Choroid plexus epithelial cell (primary cell): ENCODE results near the gene ITFG2.
"Not testable (repeated sequence)": the region's sequence is repeated elsewhere in the genome, so short reads cannot be mapped to it uniquely, and the experiment has no call there.

ENCODE experiments used
- DNase-seq: peaks from one replicate; pipeline ENCODE4 v3.0.0-alpha.2; 2010; ENCODE audit warnings: low read depth
- H3K4me3 ChIP-seq: 2 replicates; pipeline ENCODE4 v1.5.1; 2011; ENCODE audit warnings: low read depth, mild to moderate bottlenecking, control low read depth, low read length, moderate library complexity
- TF ChIP-seq, protein P1 (sequence below): conservative IDR thresholded peaks from 2 replicates; pipeline ENCODE4 v1.5.1; 2011; ENCODE audit warnings: low read depth, mild to moderate bottlenecking, control low read depth, inconsistent platforms, low read length, moderate library complexity

Gene ITFG2

DNA sequence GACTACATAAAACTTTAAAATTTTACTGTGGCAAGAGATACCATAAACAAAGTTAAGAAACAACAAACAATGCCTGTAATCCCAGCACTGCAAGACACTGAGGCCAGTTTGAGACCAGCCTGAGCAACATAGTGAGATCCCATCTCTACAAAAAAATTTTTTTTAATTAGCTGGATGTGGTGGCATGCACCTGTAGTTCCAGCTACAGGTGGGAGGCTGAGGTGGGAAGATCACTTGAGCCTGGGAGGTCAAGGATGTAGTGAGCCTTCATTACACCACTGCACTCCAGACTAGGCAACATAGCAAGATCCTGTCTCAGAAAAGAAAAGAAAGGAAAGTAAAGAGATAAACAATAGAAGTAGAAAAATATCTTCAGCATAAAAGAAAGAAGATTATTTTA, 47.7 kb downstream of the ITFG2 start:
- no peak for DNase-seq
- H3K4me3 ChIP-seq = no peak overlapping the region
- TF ChIP-seq, protein P1, sequence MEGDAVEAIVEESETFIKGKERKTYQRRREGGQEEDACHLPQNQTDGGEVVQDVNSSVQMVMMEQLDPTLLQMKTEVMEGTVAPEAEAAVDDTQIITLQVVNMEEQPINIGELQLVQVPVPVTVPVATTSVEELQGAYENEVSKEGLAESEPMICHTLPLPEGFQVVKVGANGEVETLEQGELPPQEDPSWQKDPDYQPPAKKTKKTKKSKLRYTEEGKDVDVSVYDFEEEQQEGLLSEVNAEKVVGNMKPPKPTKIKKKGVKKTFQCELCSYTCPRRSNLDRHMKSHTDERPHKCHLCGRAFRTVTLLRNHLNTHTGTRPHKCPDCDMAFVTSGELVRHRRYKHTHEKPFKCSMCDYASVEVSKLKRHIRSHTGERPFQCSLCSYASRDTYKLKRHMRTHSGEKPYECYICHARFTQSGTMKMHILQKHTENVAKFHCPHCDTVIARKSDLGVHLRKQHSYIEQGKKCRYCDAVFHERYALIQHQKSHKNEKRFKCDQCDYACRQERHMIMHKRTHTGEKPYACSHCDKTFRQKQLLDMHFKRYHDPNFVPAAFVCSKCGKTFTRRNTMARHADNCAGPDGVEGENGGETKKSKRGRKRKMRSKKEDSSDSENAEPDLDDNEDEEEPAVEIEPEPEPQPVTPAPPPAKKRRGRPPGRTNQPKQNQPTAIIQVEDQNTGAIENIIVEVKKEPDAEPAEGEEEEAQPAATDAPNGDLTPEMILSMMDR = no peak

DNA sequence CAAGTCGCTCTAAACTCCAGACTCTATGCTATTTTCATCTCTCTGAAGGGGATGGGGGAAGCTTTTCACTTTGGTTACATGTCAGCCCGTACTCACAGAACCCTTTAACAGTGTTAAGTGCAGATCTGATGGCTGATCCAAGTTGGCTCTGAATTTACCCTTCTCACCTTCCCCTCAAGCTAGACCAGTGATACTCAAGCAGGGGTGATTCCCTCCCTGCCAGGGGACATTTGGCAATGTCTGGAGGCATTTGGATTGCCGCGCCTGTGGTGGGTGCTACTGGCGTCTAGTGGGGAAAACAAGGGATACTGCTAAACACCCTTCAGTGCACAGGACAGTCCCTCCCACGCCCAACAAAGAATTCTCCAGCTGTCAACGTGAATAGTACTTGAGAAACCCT, 50.4 kb downstream of the ITFG2 start:
- TF ChIP-seq, protein P1 = no peak
- H3K4me3 ChIP-seq = no peak overlapping the region
- DNase-seq = no peak

DNA sequence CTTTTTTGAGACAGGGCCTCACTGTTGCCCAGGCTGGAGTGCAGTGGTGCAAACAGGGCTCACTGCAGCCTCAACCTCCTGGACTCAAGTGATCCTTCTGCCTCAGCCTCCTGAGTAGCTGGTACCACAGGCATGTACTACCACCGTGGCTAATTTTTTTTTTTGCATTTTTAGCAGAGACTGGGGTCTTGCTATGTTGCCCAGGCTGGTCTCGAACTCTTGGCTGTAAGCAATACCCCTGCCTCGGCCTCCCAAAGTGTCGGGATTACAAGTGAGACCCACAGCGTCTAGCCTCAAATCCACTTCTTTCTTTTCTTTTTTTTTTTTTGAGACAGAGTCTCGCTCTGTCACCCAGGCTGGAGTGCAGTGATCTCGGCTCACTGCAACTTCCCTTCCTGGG, 50.9 kb downstream of the ITFG2 start:
- H3K4me3 ChIP-seq, DNase-seq: not testable (repeated sequence)

DNA sequence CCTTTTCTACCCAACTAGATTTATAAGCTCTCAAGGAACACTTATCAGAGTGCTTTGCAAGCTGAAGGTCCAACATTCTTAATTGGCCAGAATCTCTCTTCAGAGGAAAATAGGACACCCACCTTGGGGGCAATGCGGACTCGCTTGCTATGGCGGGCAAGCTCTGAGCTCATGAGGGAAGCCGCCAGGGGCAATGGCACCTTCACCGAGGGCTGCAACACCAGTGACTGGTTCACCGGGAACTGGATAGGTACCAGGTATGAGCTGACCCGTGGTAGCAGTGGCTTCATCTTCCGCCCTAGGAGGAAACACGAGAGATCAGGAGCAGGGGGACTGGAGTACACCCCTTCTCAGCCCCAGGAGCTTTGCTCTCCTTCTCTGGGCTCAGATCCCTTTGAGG, 51.7 kb downstream of the ITFG2 start:
- TF ChIP-seq, protein P1 = no peak
- no peak for DNase-seq
- no peak overlapping the region for H3K4me3 ChIP-seq

DNA sequence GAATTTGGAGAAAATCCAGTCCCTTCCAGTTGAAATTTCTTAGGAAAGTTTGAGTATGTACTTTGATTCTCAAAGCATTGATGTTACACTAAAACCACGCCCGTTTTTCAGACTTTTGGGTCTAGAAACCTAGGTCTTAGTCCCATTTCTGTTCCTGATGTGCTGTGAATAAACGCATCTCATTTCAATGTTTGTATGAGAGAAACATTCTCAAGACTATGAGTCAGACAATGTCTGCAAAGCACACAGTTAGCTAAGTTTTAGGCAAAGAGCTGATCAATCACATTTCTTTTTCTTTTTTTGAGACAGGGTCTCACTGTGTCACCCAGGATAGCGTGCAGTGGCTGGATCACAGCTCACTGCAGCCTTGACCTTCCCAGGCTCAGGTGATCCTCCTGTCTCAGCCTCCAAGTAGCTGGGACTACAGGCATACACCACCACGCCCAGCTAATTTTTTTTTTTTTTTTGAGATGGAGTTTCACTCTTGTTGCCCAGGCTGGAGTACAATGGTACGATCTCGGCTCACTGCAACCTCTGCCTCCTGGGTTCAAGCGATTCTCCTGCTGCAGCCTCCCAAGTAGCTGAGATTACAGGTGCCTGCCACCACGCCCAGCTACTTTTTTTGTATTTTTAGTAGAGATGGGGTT, 56.6 kb downstream of the ITFG2 start:
- H3K4me3 ChIP-seq = not testable (repeated sequence)
- DNase-seq = peak; percentile 62
